HG03108 (cell line): ENCODE measurements around the gene ZNRD2.
A peak's percentile ranks its signal among the peaks of the same experiment; 100 is the strongest.

Source experiments
- ATAC-seq: cut with Tn5 transposase; IDR thresholded peaks from one replicate; pipeline ENCODE4 v1.9.1; 2021; ENCODE audit warnings: moderate library complexity; ENCODE audit not compliant: unreplicated experiment

Gene ZNRD2

DNA sequence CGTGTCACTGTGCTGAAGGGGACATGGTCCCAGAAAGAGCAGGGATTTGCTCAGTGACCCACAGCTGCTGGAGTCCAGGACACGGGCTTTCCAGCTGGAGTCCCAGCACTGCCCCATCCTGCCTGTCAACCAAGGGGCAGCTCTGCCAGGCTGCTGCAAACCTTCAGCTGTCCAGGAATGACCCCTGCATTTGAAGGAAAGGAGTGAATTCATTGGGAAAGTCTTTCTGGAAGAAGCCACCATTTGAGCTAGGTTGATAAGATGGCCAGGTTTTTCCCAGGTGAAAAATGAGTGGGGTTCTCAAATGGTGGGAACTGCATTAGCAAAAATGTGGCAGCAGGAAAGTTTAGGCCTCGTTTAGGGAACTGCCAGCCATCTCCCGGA lies 16.0 kb downstream of the ZNRD2 start:
- ATAC-seq, result no peak

DNA sequence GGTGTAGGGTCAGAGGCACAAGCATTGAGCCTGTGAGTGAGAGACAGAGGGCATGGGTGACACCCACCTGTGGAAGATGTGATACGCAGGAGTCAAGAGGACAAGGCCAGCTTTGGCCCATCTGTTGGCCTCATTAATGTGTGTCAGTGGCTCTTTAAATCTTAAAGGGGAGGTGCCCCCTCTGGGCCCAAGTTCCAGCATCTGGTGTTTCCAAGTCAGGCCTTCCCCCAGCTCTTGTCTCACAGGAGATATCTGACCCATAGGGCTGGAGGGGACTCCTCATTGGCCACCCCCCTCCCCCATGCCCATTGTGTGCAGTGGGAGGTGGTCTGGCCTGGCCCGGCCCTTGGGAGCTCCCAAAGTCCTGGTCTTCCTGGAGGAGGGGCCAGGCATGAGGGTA lies 16.4 kb downstream of the ZNRD2 start:
- ATAC-seq, result no peak

DNA sequence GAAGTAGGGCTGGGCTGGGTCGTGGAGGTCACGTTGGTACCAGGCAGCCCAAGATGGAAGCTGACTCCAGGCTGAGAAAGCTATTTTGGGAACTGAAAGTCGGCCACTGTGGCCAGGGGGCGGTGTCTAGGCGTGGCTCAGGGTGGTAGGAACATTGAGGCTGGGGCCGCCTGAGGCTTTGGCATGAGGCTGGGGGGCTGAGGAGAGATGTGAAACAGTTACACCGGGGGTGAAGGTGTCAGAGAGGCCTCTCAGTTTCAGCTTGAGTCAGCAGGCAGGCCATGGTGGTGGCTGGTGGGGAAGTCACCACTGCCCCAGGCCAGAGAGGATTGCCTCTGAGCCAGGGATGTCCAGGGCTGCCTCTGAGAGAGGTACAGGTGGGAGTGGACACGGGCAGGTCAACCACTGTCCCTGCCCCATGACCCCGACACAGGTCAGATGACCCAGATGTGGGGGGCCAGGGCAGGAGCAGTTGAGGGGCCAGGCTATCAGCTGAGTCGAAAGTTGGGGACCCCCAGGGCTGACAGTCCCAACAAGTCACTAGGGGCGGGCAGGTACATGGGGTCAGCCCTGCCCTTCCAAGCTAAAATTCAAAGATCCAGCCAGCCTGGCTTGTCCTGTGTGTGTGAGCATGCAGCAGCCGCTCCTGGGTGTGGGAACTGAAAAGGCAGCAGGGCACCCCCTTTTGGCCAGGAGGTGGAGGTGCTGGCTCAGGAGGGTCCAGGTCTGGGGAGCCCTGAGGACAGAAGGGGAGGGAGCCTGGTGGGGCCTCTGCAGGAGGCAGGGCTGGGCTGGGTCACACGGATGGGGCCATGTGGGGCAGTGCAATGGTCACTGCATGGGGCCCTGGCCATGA lies 18.1 kb downstream of the ZNRD2 start:
- ATAC-seq, result peak; percentile 79

DNA sequence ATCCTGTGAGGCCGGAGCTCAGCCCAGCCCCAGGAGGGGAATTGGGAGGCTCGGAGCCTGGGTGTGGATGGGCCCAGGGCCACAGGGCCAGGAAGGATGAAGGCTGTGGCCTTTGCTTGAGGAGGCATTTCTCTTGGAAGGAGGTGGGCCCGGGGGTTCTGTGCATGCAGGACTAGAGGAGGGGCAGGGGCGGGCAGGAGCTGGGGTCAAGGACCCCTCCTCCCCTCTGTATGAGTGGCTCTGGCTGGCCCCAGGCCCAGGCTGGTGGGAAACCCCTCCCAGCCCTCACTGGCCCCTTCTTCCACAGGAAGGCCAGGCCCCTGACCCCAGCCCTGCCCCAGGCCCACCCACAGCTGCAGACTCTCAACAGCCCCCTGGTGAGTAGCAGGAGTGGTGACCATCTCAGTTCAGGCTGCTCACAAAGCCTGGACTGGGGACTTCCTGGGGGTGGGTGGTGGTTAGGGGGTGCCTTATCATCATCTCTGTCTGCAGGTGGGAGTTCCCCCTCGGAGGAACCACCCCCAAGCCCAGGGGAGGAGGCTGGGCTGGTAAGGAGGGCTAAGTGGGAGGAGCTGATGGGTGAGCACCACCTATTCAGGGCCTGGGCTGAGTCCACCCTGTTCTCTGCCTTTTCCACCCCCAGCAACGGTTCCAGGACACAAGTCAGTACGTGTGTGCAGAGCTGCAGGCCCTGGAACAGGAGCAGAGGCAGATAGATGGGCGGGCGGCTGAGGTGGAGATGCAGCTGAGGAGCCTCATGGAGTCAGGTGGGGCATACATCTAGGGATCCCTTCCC lies 19.4 kb downstream of the ZNRD2 start:
- no peak for ATAC-seq

DNA sequence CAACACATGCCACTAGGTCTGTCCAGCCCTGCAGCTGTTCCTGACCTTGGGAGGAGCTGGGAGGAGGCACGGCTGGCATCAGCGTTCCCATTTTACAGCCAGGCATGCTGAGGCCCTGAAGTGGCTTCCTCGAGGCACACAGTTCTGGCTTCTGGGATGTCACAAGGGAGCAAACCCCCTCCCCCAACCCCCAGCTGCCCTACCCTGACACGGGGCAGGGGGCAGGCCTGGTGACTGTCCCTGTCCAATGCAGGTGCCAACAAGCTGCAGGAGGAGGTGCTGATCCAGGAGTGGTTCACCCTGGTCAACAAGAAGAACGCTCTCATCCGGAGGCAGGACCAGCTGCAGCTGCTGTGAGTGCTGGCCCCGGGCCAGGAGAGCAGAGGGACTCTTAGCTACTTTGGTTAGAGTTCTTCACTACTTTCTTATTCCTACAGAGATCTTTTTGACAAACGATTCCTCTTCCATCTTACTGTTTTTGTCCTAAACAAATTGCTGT lies 20.0 kb downstream of the ZNRD2 start:
- ATAC-seq, result no peak

DNA sequence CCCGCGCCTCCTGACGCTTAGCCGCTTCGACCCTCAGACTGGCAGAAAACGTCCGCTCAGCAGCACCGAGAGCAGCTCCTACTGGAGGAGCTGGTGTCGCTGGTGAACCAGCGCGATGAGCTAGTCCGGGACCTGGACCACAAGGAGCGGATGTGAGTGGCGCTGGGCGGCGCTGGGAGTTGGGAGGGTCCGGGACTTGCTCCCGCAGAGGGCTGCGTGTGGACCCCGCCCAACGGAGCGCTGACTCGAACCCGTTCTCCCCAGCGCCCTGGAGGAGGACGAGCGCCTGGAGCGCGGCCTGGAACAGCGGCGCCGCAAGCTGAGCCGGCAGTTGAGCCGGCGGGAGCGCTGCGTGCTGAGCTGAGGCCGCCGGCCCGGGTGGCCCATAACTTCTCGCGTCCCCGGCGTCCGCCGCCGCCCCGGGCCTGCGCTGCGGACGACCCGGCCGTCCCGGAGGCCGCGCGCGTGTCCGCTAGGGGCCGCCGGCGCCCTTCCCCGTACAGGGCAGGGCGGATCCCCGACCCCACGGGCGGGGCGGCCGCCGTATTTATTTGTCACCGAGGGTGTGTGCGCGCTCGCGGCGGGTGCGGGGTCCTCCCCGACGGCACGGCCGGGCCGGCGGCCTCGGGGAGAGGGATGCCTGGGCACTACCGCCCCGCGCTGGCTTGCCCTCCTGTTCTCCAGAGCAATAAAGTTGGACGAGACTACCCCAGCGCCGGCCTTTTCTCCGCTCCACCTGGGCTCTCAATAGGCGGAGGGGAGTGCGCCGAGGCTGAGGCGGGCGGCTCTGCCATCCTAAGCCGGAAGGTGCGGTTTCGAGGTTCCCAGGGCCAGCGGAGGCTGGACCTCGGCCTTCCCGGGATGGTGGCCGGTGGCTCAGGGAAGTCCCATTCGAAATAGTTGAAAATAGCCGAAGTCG lies 21.9 kb downstream of the ZNRD2 start:
- no peak for ATAC-seq

DNA sequence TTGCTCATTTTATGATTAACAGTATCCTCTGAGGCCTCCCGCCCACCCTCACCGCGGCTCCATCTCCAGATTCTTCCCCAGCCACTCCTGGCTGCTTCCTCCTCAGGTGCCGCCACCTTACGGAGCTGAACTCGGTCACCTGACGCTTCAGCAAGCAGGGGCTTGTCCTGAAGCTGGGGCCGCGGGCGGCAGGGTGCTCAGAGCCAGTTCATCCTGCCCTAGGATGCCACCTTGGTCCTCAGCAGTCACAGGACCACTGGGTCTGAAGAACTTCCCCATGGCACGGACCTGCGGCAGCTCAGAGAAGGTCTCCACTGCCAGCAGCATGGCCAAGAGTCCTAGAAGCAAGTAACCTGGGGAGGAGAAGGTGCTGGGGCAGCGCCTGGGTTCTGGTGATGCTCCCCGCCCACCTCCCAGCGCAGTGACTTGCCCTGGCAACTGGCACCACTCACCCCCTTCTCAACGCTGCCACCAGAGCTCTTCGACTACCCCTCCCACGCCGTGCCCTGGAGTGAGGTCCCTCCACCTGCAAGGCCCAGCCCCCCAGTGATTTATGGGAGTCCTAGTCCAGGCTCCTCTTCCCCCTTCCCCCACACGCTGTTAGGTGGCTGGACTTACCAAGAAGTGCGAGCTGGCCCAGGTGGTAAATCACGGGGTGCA lies 22.7 kb downstream of the ZNRD2 start:
- no peak for ATAC-seq

DNA sequence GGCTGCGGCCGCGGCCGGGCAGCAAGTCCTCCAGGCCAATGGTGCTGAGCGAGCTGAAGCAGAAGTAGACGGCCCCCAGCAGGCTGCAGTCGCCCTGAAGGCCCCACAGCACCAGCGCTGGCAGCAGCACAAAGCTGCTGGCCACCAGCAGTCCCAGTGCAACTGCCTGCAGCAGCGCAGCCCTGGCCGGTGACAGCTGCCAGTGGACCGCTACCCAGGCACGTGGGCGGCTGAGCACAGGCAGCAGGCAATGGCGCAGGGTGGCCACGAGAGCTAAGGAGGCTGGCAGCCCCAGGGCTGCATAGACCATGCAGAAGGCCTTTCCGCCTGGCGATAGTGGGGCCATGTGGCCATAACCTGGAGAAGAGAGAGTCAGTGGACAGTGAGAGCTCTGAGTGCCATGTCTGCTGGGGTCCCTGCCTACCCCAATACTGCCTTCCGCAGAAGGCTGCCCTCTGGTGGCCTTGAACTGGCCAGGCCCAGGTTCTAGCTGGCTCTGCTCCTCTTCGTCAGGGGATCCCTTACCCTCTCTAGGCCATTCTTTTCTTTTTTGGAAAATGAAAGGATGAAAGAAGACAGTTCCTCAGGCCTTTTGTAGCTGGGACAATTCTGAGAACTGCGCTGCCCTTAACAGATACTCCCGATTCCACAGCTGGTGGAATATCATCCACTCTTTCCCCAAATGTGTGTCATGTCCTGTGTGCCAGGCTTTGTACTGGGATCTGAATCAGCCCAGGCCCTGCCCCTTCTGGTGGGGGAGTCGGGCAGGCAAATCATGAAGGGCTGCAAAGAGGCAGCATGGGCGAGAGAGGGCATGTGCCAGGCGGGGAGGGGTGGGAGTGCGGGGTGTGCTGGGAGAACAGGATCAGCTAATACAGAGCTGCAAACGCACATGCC lies 23.5 kb downstream of the ZNRD2 start:
- ATAC-seq, result no peak

DNA sequence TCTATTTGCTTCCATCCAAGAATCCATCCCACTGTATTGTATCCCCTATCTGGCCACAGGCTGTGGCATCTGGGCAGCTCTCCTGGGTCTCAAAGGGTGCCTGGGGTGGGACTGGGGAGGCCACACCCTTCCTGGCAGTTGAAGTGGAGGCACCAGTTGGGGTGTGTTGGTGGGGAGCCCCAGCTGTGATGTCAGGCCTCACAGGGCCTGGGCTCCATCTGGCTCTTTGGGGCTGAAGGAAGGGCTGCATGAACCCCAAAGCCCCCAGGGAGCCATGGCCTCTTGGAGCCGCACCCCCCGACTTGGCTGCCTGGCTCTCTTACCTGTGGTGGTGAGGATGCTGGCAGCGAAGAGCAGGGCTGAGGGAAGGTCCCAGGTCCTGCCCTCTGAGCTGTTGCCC lies 24.9 kb downstream of the ZNRD2 start:
- ATAC-seq, result no peak

DNA sequence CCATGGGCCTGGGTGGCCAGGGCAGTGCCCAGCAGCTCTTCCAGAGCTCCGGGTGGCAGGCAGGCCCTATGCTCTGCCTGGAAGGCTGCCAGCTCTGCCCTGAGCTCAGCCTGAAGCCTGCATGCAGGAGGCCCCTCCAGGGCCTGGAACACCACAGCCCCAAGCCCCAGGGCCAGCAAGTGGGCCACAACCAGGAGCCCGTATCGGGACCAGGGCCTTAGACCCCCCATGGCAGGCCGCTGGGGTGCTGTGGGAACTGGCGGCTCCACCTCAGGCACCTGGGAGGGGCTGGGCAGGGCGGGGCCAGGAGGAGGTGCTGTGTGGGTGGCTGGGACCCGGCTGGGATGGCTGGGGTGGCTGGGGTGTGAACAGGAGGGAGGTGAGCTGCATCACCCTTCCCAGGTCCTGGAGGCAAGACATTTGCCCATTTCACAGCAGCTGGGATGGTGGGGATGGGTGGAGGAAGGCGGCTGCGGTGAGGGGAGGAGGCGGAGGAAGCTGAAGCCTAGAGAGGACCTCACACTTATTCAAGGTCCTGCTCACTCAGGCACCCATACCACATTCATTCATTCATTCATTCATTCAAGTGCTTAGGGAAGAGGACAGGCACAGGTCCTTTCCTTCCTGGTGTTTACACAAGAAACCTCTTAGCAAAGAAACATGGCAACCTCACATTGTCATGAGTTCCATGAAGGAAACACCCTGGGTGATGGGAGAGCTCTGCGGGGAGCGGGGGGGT lies 25.4 kb downstream of the ZNRD2 start, which contains the start of gene KCNK7:
Gene KCNK7, minus strand, starts transcription at position 258 of the 739 bp plus-strand sequence. Its CDS starts 28 bp downstream, at position 230.
- no peak for ATAC-seq

DNA sequence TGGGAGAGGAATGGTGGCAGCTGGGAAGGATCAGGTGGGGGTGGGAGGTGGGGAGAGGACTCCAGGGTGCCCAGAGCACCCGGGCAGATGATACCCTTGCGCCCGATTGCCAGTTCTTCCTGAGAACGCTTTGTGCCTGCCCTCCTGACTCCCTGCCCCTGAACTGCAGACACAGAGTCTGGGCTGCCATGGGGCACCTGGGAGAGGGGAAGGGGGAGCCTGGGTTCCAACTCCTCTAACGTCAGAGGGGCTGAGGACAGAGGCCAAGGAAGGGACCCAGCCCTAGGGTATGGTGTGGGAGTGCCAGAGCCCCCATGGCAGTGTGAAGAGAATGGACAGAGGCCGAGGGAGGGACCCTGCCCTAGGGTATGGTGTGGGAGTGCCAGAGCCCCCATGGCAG lies 26.2 kb downstream of the ZNRD2 start:
- no peak for ATAC-seq

DNA sequence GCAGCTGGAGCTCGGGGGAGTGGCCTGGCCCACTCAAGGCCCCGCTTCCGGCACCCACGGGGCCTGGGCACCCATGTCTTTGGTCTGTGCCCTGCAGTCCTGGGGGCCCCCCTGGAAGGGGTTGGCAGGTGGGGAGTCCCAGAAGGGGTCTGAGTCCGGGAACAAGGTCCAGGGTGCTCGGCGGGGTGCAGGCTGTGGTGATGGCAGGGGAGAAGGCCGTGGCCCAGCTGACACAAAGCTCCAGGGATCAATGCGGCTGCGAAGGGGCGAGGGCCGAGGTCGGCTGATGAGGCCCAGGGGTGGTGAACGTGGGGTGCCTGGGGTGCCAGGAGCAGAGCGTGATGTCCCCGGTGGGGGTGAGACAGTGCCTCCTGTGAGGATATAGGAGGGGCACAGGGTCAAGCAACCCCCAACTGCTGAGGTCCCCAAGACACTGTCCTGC lies 28.0 kb downstream of the ZNRD2 start:
- no peak for ATAC-seq

DNA sequence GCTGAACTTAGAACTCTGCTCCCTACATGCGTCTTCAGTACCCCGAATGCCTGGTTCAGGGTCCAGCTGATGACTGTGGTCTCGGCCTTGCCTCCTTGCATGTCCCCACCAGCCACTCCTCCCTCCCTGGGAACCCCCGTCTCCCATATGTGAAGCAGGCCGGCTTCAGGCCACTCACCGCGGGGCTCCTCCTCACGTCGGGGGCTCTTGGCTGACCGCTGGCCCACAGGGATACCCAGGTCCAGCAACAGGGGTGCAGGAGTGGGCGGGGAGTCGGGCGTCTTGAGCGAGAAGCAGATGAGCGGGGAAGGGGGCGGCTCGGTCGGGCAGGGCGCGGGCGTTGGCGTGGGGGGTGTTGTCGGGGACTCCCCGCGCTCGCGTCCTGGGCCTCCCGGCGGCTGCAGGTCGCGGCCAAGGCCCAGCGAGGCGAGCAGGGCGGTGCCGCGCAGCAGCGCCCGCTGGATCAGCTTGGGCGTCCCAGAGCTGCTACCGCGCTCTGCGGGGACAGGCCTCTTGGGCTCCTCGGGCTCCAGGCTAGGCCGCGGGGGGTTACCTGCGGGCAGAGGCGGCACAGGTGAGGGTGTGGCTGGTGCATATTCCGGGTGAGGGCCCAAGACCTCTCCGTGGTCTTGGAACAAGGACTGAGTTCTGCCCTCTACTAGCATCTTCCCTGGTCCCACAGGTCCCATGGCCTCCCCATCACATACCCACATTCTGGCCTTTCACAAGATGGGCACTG lies 29.1 kb downstream of the ZNRD2 start:
- no peak for ATAC-seq

DNA sequence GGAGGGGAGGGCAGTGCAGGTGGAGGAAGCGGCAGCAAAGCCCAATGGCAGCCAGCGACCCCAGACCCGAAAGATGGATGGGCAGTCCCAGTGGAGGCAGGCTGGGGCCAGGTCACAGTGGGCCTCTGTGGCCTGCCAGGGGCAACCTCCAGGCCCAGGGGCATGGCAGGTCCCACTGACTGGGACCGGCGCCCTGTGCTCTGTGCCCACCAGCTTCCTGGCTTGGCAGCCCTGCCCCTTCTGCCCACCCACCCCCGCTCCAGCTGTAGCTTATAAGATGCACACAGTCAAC lies 29.6 kb downstream of the ZNRD2 start:
- no peak for ATAC-seq

DNA sequence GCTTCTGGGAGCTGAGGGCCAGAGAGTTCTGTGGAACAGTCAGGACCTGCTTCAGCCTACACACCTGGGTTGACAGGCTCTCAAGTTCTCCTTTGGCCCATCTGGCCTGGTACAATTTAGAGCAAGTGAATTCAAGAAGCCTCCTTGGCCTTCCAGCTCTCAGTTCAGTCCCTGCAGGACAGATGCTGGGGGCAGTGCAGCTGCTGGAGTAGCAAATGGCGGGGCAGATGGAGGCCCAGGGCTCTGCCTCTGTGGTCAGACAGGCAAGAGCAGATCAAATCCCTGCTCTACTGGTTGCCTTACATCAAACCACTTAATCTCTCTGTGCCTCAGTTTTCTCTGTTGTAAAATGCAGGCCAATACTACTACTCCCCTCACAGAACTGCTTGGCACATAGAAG lies 34.0 kb downstream of the ZNRD2 start:
- ATAC-seq, result no peak

DNA sequence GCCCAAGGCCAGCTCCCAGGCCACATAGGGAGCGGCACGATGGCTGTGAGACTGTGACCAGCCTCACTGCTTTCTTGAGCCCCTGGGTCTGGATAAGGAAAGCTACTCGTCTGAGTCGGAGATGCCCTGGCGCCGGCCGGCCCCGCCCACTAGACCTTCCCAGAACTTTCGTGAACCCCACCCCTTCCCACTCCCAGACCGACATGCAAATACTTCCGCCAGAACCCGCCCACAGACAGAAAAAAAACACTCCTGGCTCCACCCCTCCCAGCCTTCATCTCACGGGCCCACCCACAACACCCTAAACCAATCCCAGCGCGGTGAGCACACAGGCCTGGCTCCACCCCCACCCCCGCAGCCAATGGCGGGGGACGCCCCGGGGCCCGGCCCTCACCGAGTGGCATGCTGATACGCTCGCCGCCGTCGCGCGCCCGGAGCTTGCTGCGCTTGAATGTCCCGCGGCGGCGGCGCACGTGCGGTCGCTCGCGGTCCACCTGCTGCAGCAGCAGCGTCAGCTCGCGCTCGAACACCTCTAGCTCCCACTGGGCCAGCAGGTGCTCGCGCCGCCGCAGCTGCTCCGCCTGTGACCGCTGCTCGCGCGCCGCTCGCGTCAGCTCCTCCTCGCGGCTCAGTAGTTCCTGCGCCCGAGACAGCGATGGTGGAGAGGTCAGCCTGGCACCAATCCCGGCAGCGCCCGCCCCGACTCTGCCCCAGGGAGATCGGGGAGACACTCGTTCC lies 36.8 kb downstream of the ZNRD2 start:
- ATAC-seq, result no peak

DNA sequence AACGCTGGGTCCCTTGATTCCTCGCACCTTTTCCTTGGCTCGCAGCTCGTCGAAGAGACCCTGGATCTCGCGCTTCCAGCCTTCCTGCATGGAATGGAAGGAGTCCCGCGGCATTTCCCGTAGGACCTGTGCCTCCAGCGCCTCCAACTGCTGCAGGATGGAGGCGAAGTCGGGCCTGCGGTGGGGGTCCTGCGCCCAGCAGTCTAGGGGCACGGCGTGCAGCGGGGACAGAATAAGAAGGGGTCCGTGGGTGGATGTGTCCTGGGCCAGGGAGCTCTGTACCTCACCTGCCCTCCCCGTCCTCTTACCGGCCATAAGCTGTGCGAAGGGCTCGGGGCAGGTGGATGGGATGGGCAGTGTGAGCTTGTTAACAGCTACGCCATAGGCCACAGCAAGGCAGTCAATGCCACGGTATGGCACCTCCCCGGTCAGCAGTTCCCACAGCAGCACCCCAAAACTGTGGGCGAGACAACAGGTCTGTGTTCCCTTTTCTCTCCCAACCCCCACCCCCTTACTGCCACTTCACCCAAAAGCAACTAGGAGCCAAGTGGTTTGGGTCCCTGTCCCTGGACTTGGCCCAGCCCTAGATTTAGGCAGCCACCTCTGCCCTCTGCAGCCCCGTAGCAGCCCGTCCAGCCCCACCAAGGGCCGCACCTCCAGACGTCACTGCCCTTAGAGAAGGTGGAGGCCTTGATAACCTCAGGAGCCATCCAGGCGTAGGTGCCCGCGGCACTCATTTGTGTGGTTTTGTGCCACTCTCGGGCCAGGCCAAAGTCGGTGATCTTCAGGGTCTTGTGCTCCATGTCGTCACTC lies 37.5 kb downstream of the ZNRD2 start:
- ATAC-seq, result no peak
